Tibial nerve (tissue), 4 donors: Measurements from ENCODE around the gene F7.

Experiments
- CTCF ChIP-seq, 5 experiments: fragments of 200-600 bp in 3 of 5; fragments of 450-650 bp in 2 of 5; sonication (generic) in 3 of 5; IDR thresholded peaks; one replicate each; pipeline ENCODE4 v1.5.1; 2016 to 2019; ENCODE audit warnings: antibody characterized with exemption in 5 of 5, mild to moderate bottlenecking in 3 of 5, moderate library complexity in 2 of 5
- EP300 ChIP-seq, 2 donors: sonication (generic); formaldehyde crosslinking; IDR thresholded peaks; one replicate each; pipeline ENCODE4 v1.6.1; 2017; ENCODE audit warnings: antibody characterized with exemption in 2 of 2, mild to moderate bottlenecking in 1 of 2
- POLR2A ChIP-seq, 2 donors: fragments of 450-650 bp; IDR thresholded peaks; one replicate each; pipeline ENCODE4 v1.6.1; 2017; ENCODE audit warnings: antibody characterized with exemption in 2 of 2, mild to moderate bottlenecking in 2 of 2, moderate library complexity in 2 of 2

GRCh38 chr13:113061796-113062425, 43.7 kb upstream of the F7 start:
- TF ChIP-seq CTCF (IDR thresholded peaks at IDR 0.05), result no peak
- TF ChIP-seq POLR2A (IDR thresholded peaks at IDR 0.05), result no peak
- no peak for TF ChIP-seq EP300 (IDR thresholded peaks at IDR 0.05)
